NCI-H2107 (cell line): ENCODE results near the gene MUS81.
"Not testable (repeated sequence)": the region's sequence is repeated elsewhere in the genome, so short reads cannot be mapped to it uniquely, and the experiment has no call there.

Experiments used
- DNase-seq: peaks from one replicate; lab custom pipeline; 2025; lab: John Stamatoyannopoulos, UW

Gene MUS81

DNA sequence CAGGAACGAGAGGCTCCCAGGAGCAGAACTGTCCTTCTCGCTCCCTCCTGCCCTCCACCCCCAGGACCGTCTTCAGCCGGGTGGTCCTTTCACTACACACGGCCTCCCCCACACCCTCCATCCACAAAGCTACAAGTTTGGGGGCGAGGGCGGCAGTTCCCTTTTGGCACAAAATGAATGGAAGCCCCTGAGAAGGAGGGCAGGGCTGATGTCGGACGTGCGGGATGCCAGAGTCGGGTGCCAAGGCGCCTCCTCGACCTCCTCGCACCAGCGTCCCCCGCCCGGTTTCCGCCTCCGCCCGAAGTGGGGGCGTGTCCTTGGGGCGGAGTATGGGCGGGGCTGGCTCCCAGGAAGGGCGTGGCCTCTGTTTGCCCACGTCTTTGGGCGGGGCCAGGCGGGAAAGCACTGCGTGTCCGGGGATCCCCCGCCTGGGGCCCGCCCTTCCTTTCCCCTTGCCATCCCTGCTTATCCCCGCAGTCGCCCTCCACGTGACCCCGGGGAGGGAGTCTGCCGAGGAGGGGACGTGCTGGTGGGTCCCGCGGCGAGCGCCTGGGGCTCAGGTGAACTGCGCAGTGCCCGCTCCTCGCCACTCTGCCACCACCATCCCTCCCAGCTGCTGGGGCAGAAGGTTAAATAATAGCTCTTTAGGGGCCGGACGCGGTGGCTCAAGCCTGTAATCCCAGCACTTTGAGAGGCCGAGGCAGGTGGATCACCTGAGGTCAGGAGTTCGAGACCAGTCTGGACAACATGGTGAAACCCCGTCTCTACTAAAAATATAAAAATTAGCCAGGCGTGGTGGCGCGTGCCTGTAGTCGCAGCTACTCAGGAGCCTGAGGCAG is 13.3 kb downstream of the MUS81 start:
- peak; percentile 63 for DNase-seq

DNA sequence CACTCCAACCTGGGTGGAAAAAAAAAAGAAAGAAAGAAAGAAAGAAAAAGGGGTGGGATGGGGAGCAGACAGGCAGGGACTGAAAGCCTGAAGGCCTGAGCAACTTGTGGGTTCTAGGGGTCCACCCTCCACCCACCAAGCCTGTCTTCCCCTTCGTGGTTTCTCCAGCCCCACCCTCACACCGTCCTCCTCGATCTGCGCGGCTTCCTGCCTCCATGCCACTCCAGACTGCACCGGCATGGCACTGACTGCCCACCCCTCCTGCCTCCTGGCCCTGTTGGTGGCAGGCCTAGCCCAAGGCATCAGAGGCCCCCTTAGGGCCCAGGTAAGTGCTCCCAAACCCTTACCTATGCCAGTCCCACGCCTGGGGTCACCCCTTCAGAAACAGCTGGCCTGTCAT is 19.4 kb downstream of the MUS81 start, which contains the start of gene CTSW:
CTSW (plus strand) TSS at position 221 of the 400 bp plus-strand sequence; CDS start at position 239, 18 bp downstream.
- no peak for DNase-seq

DNA sequence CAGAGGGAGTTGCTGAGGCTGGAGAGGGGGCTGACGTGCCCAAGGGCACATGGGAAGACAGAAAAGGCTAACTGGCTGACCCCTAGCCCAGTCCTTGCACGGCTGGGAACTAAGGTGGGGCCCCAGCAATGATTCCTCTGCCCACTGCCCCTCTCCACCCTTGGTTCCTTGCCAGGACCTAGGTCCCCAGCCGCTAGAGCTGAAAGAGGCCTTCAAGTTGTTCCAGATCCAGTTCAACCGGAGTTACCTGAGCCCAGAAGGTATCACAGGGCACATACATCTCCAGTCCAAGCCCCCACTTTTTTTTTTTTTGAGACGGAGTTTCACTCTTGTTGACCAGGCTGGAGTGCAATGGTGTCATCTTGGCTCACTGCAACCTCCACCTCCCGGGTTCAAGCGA is 19.8 kb downstream of the MUS81 start:
- no peak for DNase-seq

DNA sequence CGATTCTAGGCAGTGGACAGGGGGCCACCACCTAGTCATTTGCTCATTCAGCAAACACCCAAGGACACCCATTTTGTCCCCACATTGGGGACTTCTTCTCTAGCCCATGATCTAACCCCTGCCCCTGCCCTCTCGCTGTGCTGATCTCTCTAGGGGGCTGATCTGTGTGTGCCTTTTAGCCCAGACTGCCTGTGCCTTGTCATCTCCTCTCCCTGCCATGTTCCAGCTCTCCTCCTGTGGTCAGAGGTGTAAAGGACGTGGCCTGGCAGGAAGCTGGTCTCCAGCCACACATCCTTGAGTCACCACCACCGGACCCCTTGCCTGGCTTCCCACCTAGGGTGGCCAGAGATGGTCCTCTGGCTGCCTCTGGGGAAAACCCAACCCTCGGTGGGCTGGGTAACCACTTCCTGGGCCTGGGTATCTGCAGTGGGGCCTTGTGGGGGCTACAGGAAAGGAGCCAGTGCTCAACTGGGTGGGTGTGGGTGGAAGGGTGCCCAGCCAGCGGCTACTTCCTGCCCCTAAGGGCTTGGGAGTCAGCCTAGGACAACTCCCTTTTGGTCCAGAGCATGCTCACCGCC is 20.7 kb downstream of the MUS81 start:
- no peak for DNase-seq

DNA sequence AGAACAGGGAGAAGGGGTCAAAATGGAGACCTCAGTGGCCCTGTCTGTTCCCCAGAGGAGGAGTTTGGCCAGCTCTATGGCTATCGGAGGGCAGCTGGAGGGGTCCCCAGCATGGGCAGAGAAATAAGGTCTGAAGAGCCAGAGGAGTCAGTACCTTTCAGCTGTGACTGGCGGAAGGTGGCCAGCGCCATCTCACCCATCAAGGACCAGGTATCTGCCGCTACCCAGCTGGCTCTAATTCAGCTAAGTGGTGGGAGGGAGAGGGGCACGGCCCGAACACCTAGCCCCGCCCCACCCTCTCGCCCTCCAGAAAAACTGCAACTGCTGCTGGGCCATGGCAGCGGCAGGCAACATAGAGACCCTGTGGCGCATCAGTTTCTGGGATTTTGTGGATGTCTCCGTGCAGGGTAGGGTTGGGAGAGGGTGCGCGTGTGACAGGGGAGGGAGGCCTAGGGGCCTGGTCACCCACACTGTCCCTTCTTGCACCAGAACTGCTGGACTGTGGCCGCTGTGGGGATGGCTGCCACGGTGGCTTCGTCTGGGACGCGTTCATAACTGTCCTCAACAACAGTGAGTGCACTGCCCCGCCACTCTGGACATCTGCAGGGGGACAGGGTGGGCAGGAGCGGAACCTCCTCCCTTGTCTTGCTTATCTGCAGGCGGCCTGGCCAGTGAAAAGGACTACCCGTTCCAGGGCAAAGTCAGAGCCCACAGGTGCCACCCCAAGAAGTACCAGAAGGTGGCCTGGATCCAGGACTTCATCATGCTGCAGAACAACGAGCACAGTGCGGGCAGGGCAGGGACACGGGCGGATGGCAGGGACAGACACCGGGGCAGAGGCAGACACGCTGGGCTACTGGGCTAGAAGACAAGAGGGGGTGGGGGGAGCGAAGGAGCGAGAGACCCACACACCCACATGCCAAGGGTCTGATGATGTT is 22.2 kb downstream of the MUS81 start:
- DNase-seq: no peak

DNA sequence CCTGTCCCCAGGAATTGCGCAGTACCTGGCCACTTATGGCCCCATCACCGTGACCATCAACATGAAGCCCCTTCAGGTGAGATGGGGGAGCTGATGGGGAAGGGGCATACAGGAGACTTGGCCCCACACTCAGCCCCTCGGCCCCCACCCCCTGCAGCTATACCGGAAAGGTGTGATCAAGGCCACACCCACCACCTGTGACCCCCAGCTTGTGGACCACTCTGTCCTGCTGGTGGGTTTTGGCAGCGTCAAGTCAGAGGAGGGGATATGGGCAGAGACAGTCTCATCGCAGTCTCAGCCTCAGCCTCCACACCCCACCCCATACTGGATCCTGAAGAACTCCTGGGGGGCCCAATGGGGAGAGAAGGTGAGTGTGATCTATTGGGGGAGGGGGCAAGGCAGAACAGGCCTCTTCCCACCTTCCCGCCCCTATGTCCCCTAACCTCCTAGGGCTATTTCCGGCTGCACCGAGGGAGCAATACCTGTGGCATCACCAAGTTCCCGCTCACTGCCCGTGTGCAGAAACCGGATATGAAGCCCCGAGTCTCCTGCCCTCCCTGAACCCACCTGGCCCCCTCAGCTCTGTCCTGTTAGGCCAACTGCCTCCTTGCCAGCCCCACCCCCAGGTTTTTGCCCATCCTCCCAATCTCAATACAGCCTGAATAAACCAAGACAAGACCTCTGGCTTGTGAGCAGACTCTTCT is 23.0 kb downstream of the MUS81 start:
- no peak for DNase-seq

DNA sequence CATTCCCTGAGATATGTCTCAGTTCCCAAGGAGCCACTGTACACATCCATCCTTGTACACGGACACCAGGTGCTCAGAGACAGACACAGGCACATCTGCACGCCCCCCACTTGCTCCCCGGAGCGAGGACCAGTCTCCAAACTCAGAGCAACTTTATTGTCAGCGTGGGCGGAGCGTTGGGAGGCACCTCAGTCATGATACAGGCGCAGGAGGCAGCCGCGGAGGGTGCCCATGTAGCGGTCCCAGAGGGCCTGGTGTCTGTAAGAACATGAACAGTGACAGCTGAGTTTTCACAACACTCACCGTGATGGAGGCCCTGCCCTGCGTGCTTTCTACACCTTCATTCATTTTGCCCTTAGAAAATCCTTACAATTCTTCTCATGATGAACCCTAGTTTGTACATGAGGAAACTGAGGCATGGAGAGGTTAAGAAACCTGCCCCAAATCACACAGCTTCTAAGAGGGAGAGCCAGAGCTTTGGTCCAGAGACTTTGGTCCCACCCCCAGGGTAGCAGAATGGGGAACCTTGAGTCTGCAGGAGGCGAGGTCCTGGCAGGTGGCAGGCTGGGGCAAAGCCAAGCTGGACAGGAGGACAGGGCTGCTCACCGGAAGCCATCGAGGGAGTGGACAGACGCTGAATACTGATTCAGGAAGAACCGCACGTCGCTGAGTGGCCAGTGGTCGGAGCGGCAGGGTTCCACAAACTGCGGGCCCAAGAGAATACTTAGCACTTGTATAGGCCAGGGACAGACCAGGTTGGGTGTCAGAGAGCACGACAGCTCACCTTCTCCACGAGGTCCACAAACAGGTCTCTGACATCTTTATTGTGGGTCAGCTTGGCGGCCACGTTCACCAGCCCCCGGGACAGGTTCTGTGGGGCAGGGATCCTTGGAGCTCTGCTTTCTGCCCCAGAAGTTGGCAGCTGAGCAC is 23.8 kb downstream of the MUS81 start:
- no peak for DNase-seq

DNA sequence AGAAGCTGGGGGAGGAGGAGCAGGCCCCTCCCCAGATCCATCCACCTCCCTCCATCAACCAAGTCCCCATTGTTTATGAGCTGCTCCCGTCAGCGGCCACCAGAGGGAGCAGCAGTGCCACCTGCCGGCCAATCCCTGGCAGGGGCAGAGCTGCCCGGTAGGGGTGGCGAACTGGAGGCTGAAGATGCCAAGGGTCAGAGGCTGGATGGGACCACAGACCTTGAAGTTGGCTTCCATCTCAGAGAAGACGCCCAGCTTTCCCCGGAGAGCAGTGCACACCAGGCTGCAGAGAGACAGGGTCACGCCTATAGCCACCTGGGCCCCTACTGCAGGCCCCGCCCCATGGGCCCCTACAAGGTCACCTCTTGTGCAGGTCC is 24.5 kb downstream of the MUS81 start:
- DNase-seq: peak; percentile 59

DNA sequence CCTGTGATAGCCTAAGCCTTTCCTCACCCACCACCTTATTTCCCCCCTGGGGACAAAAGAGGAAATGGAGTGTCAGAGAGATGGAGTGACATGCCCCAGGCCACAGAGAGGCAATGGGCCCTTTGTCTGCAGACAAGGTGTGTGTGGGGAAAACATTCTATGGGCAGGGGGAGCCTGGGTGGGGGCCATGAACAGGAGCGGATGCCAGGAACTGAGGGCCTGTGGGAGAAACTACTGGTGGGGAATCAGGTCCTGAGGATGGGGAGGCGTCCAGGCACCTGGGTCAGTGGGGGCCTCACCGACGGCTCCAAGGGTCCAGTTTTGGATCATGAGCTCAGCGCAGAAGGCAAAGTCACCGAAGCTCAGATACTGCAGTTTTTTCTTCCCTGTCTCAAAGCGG is 25.0 kb downstream of the MUS81 start:
- DNase-seq: no peak

DNA sequence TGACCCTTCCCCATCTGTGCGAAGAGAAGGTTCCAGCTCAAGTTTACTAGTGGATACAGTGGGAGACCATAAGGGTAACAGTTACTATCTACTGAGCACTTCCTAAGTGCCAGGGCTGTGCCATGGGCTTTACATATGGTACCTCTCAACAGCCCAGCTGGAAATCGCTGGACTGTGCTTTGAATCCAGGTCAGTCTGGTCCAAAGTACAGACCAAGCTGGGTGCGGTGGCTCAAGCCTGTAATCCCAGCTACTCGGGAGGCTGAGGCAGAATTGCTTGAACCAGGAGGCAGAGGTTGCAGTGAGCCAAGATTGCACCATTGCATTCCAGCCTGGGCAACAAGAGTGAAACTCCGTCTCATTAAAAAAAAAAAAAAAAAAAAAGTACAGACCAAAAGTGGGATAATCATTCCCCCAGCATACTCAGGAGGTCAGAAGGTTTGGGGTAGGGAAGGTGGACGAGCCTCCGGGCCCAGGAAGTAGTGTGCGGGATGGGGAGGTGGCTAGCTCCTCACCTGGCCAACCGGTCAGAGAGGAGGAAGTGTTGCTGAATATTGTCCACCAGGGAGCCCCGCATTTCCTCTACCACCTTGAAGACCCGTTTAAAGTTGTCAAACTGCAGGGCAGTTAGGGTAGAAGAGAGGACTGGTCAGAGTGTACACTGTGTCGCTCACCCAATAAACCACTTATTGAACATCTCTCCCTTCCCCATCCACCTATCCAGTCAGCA is 25.7 kb downstream of the MUS81 start:
- DNase-seq: no peak

DNA sequence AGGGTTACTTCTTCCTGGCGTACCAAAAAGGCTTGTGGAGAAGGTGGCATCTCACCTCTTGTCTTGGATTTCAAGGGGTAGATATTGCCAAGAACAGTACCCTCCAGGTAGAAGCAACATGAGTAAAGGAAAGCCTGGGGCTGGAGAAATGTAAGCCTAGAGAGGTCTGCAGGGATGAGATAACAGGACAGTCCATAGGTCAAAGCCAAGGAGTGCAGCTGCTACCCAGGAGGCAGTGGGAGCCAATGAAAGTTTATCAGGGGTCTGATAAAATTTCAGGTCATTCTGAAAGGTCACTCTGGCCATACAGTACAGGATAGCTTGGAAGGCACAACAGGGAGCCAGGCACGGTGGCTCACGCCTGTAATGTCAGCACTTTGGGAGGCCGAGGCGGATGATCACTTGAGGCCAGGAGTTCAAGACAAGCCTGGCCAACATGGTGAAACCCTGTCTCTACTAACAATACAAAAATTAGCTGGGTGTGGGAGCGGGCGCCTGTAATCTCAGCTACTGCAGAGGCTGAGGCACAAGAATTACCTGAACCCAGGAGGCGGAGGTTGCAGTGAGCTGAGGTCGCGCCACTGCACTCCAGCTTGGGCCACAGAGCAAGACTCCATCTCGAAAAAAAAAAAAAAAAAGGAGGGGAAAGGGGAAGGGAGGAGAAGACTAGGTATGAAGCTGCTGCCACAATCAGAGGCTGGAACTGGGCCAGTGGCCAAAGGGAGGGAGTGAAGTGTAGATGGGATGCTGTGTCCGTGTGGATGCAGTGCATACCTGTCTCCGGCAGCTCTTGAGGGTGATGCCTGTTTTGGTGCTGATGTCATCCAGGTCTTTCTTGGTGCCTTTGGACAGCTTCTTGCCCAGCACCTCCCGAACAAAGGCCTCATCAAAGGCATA is 26.8 kb downstream of the MUS81 start:
- DNase-seq: no peak

DNA sequence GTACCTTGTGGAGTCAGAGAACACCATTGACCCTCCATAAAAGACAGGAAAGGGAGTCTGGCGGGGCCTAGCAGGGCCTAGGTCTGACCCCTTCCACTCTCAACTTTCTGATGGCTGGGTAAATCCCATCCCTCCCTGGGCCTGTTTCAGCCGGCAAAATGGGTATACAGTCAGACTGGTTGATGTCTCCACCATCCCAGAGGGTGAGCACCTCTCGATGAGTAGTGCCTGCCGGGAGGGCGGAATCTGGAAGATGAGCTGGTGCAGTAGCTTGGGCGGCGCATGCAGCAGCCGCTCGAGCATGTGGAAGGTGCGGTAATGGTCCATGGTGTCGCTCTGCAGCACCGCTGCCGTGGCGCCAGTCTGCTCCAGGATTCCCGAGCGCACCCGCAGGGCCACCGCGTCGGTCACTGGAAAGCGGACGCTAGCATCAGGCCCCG is 27.5 kb downstream of the MUS81 start:
- DNase-seq: no peak

DNA sequence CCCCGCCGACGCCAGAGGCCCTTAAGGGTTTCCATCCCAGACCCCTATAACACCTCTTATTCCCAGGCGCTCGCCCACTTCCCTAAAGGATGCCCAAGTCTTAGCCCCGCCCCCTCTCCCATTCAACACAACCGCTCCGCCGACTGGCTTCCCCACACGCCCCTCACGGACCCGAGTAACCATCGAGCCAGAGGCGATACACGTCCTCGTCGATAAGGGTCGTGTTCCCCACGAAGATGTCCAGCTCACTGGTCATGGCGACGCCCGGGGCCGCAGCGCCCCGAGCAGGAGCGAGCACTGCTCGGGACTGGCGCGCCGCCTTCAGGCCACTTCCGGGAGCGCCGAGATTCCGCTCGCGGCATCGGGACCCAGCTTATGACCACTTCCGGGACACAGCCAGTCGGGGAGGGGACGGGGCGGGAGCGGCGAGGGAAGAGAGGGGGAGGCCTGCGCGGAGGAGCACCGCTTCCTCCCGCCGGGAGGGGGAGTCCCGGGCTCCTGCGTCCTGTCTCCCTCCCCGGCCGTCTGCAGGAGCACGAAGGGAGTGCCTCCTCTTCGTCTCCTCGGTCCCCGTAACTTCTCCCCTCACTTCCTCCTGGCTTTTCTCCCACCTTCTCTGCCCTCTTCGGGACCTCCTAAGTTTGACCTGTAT is 28.1 kb downstream of the MUS81 start, which contains the start of gene FIBP:
FIBP (minus strand) TSS at position 309 of the 652 bp plus-strand sequence; CDS start at position 256, 53 bp downstream.
- peak; percentile 91 for DNase-seq

DNA sequence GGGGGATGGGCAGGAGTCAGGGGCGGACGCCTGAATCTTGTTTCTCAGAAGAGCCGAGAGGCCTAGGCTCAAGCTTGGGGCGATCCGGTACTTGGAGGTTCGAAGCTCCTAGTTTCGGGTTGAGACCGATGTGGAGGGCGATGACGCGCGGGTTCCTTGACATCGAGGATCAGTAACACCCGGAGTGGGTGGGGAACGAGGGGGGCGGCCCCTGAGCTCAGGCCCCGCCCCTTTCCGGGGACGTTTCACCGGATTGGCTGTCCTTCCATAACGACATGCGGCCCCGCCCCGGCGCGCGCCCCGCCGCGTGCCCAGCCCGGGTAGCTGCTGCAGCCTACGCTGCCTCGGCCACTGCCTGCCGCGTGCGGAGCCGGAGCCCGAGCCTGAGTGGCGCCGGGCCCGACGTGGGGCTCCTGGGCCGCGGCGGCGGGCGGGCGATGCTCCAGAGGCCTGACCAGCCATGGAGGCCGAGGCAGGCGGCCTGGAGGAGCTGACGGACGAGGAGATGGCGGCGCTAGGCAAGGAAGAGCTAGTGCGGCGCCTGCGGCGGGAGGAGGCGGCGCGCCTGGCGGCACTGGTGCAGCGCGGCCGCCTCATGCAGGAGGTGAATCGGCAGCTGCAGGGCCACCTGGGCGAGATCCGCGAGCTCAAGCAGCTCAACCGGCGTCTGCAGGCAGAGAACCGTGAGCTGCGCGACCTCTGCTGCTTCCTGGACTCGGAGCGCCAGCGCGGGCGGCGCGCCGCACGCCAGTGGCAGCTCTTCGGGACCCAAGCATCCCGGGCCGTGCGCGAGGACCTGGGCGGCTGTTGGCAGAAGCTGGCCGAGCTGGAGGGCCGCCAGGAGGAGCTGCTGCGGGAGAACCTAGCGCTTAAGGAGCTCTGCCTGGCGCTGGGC is 30.3 kb downstream of the MUS81 start, which contains the start of gene CCDC85B:
CCDC85B (plus strand) TSS at position 350 of the 895 bp plus-strand sequence; CDS start at position 461, 111 bp downstream.
- DNase-seq: peak; percentile 85

DNA sequence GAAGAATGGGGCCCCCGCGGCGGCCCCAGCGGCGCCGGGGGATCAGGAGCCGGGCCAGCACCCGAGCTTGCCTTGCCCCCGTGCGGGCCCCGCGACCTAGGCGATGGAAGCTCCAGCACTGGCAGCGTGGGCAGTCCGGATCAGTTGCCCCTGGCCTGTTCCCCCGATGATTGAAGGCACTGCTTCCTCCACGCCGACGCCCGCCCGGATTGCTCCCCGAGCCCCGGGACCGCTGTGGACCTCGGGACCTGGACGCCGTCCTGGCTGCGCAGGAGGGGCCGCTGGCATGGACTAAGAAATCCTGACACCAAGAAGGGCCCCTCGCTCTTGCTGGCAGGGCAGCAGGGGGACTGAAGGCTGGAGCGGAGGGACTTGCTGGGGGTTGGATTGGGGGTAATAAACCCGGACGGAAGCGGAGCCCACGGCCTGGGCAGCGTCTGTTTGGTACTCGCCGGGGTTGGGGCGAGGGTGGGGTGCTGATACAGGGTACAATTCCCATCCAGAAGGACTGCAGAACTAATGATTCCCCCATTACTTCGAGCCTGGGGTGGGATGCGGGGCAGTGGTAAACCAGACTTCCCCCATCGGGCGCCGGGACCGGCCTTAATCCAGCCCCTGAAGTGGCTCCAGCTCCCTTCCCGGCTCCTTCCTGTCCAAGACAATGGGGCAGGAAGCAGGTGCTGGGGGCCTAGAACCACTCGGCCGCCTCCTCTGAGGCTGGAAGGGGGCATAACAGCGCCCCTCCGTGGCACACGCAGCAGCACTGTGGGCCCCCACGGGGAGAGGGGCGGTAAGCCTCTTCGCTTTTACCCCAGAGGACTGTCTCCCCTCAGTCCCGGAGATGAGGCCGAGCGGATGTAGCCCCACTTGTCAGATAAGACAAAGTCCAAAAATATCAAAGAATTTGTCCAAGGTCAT is 31.2 kb downstream of the MUS81 start:
- DNase-seq: no peak

DNA sequence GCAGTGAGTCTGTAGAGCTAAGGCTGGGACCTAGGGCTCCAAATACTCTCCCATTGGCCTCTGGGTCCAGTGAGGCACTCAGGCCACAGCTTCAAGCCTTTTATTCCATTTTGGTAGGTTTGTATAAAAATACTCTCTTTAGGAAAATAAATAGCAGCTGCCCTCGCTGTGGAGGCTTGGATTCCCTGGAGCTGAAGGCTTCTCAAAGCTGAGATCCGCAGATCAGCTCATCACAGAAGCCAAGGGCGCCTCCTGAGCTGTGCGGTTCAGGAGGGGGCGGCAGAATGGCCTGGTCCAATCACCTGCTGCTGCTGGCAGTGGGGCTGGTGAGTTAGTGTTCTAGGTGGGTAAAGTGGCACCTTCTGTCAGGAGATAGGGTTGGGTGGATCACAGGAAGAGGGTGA is 31.9 kb downstream of the MUS81 start:
- DNase-seq: not testable (repeated sequence)
